H9 (cell line): ENCODE measurements around the gene IGDCC3. TPM values are rescaled to one million over a fixed set of nuclear protein-coding genes. Genes with fewer than 3 reads are reported as not detected.

Experiments used
- DNase-seq: peaks from one replicate; pipeline ENCODE4 v3.0.0-alpha.2; 2017
- H2AFZ ChIP-seq: one replicate; pipeline ENCODE4 v1.6.1; 2013; ENCODE audit warnings: mild to moderate bottlenecking, low read length, control low read depth, moderate library complexity
- H2AK5ac ChIP-seq: 2 replicates; pipeline ENCODE4 v1.6.1; 2013; ENCODE audit warnings: low read length, control low read depth, mixed read lengths; ENCODE audit not compliant: insufficient read length
- H2BK120ac ChIP-seq: one replicate; pipeline ENCODE4 v1.6.1; 2013; ENCODE audit warnings: low read depth, mild to moderate bottlenecking, low read length, control low read depth, inconsistent platforms; ENCODE audit not compliant: poor library complexity, severe bottlenecking
- H2BK12ac ChIP-seq: 2 replicates; pipeline ENCODE4 v1.6.1; 2013; ENCODE audit warnings: low read length, control low read depth, mixed read lengths, low read depth; ENCODE audit not compliant: insufficient read length
- H2BK15ac ChIP-seq: 2 replicates; pipeline ENCODE4 v1.6.1; 2013; ENCODE audit warnings: low read depth, low read length, control low read depth
- H2BK20ac ChIP-seq: one replicate; pipeline ENCODE4 v1.6.1; 2013; ENCODE audit warnings: low read depth, mild to moderate bottlenecking, low read length, control low read depth, inconsistent platforms; ENCODE audit not compliant: poor library complexity, severe bottlenecking
- H2BK5ac ChIP-seq: 2 replicates; pipeline ENCODE4 v1.6.1; 2013; ENCODE audit warnings: low read length, control low read depth, mixed read lengths; ENCODE audit not compliant: insufficient read length
- H3K14ac ChIP-seq: 2 replicates; pipeline ENCODE4 v1.6.1; 2013; ENCODE audit warnings: low read length, control low read depth; ENCODE audit not compliant: insufficient read depth
- H3K18ac ChIP-seq: 2 replicates; pipeline ENCODE4 v1.6.1; 2013; ENCODE audit warnings: low read depth, mild to moderate bottlenecking, mixed read lengths, low read length, control low read depth; ENCODE audit not compliant: insufficient read length
- H3K23ac ChIP-seq: 2 replicates; pipeline ENCODE4 v1.6.1; 2013; ENCODE audit warnings: low read length, control low read depth, mixed read lengths, low read depth; ENCODE audit not compliant: insufficient read length
- H3K23me2 ChIP-seq: 2 replicates; pipeline ENCODE4 v1.6.1; 2013; ENCODE audit warnings: low read depth, mild to moderate bottlenecking, mixed read lengths, low read length, control low read depth; ENCODE audit not compliant: insufficient read length, poor library complexity, severe bottlenecking
- H3K27ac ChIP-seq: 2 replicates; pipeline ENCODE4 v1.5.1; 2013; ENCODE audit warnings: low read length, control low read depth, mixed read lengths, low read depth; ENCODE audit not compliant: insufficient read length
- H3K27me3 ChIP-seq: 2 replicates; pipeline ENCODE4 v1.6.1; 2013; ENCODE audit warnings: low read length, control low read depth, inconsistent platforms; ENCODE audit not compliant: insufficient read depth
- H3K4ac ChIP-seq: 2 replicates; pipeline ENCODE4 v1.6.1; 2013; ENCODE audit warnings: low read depth, mild to moderate bottlenecking, control low read depth, inconsistent platforms, low read length, moderate library complexity
- H3K4me1 ChIP-seq: 2 replicates; pipeline ENCODE4 v1.6.1; 2013; ENCODE audit warnings: low read length, control low read depth, inconsistent platforms; ENCODE audit not compliant: insufficient read depth
- H3K4me2 ChIP-seq: 2 replicates; pipeline ENCODE4 v1.6.1; 2013; ENCODE audit warnings: low read length, control low read depth, mixed read lengths; ENCODE audit not compliant: insufficient read length, insufficient read depth
- H3K56ac ChIP-seq: 2 replicates; pipeline ENCODE4 v1.6.1; 2013; ENCODE audit warnings: low read depth, mild to moderate bottlenecking, mixed read lengths, low read length, control low read depth; ENCODE audit not compliant: insufficient read length
- H3K79me1 ChIP-seq: 2 replicates; pipeline ENCODE4 v1.6.1; 2013; ENCODE audit warnings: low read depth, mild to moderate bottlenecking, moderate library complexity, low read length, control low read depth, inconsistent platforms; ENCODE audit not compliant: insufficient read depth, poor library complexity, severe bottlenecking
- H3K79me2 ChIP-seq: 2 replicates; pipeline ENCODE4 v1.6.1; 2013; ENCODE audit warnings: low read length, control low read depth, inconsistent platforms; ENCODE audit not compliant: insufficient read depth
- H3K9ac ChIP-seq: 2 replicates; pipeline ENCODE4 v1.6.1; 2013; ENCODE audit warnings: low read length, control low read depth, mixed read lengths; ENCODE audit not compliant: insufficient read length; ENCODE audit errors: extremely low read depth
- H3K9me3 ChIP-seq: one replicate; pipeline ENCODE4 v1.6.1; 2013; ENCODE audit warnings: low read depth, low read length, inconsistent platforms; ENCODE audit not compliant: control insufficient read depth
- H3T11ph ChIP-seq: one replicate; pipeline ENCODE4 v1.6.1; 2013; ENCODE audit warnings: mild to moderate bottlenecking, low read length, control low read depth, inconsistent platforms
- H4K20me1 ChIP-seq: one replicate; pipeline ENCODE4 v1.6.1; 2013; ENCODE audit not compliant: control insufficient read depth, insufficient read length, insufficient read depth
- H4K5ac ChIP-seq: 2 replicates; pipeline ENCODE4 v1.6.1; 2013; ENCODE audit warnings: low read depth, mild to moderate bottlenecking, mixed read lengths, low read length, control low read depth; ENCODE audit not compliant: insufficient read length
- H4K8ac ChIP-seq: replicated peaks from 2 replicates; pipeline ENCODE4 v1.6.1; 2013; ENCODE audit warnings: low read length, control low read depth, mixed read lengths, low read depth; ENCODE audit not compliant: insufficient read length
- H4K91ac ChIP-seq: 2 replicates; pipeline ENCODE4 v1.6.1; 2013; ENCODE audit warnings: low read depth, mild to moderate bottlenecking, moderate library complexity, mixed read lengths, low read length, control low read depth; ENCODE audit not compliant: insufficient read length
- H3K27ac Mint-ChIP-seq, 3 experiments: 2 replicates in 2 of 3; 3 replicates in 1 of 3; pipeline ENCODE4 v1.8.0; 2020 to 2021; ENCODE audit warnings: mixed read lengths in 3 of 3, mild to moderate bottlenecking in 1 of 3, moderate library complexity in 1 of 3
- H3K27me3 Mint-ChIP-seq: 2 replicates; pipeline ENCODE4 v1.8.0; 2021; ENCODE audit warnings: low read depth, mild to moderate bottlenecking, moderate library complexity, mixed read lengths
- H3K36me3 Mint-ChIP-seq, 3 experiments: 2 replicates in 2 of 3; 3 replicates in 1 of 3; pipeline ENCODE4 v1.8.0; 2020 to 2021; ENCODE audit warnings: low read depth in 3 of 3, mixed read lengths in 3 of 3; ENCODE audit not compliant: insufficient read depth in 1 of 3
- H3K4me1 Mint-ChIP-seq, 2 experiments: 2 replicates each; pipeline ENCODE4 v1.8.0; 2020; ENCODE audit warnings: mixed read lengths in 2 of 2
- H3K4me3 Mint-ChIP-seq, 2 experiments: 2 replicates in 1 of 2; 3 replicates in 1 of 2; pipeline ENCODE4 v1.8.0; 2020 to 2021; ENCODE audit warnings: mild to moderate bottlenecking in 2 of 2, mixed read lengths in 2 of 2, moderate library complexity in 1 of 2
- H3K9me3 Mint-ChIP-seq, 2 experiments: 2 replicates in 1 of 2; 3 replicates in 1 of 2; pipeline ENCODE4 v1.8.0; 2020; ENCODE audit warnings: mild to moderate bottlenecking in 2 of 2, mixed read lengths in 2 of 2, moderate library complexity in 1 of 2
- WGBS: extraction: QIAGEN DNeasy Blood & Tissue Kit; methylation state at CpG from one replicate; pipeline ENCODE4 v1.1.7; 2013; ENCODE audit warnings: missing lambda C conversion rate, low lambda C conversion rate, mixed read lengths; ENCODE audit not compliant: insufficient read length; ENCODE audit errors: extremely low coverage; 5-methylcytosine and 5-hydroxymethylcytosine counted together
- total RNA-seq: library from RNA; stranded (reverse); gene quantifications from 2 replicates; pipeline ENCODE4 v1.2.1, GENCODE V29; 2021
- TF ChIP-seq, protein P1 (sequence below): fragments of 200-600 bp; sonication (generic); conservative IDR thresholded peaks from 3 replicates; pipeline ENCODE4 v1.8.0; 2021; ENCODE audit warnings: antibody characterized with exemption, mild to moderate bottlenecking

Gene IGDCC3
- total RNA-seq, 1 experiment from 2014 or later, result 18.9 TPM

DNA sequence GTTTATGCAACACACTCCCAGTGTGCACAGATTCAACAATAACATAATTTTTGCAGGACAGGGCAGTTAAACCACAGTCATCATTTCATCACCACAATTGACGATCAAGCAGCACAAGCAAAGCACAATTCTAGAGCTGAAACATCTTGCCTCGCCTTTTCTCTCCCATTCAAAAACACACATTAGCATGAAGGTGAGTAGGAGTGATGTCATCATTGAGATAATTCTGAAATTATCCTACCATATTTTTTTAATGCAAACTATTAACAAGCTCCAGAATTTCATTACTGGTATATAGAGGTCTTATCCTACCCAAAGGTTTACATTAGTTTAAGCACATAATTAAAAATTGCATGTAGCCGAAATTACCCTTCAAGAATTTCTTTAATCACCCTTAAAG, 3.5 kb downstream of the IGDCC3 start:
- no peaks in the 10 kb centered on the region for H3K9me3 Mint-ChIP-seq
- Histone ChIP-seq H3K4ac (no peak overlapping the region), H3T11ph (no peak overlapping the region), H4K91ac (no peak overlapping the region), H2AFZ (no peak overlapping the region), H2BK120ac (no peak overlapping the region), H2BK20ac (no peak overlapping the region), H4K8ac (no peak overlapping the region), H3K9me3 (no peaks in the 10 kb centered on the region), H2BK5ac (no peak overlapping the region), H3K4me1 (peaks cover 8% of the 10 kb centered on the region; the same call in 1 of the 2 replicates), H2BK15ac (no peak overlapping the region), H3K9ac (no peak overlapping the region), H3K23me2 (peaks cover 8% of the 10 kb centered on the region), H3K79me2 (no peaks in the 10 kb centered on the region; the same call in 1 of the 2 replicates), H4K20me1 (no peaks in the 10 kb centered on the region), H3K27me3 (no peaks in the 10 kb centered on the region; the same call in 1 of the 2 replicates), H3K4me2 (no peak overlapping the region), H3K79me1 (no peaks in the 10 kb centered on the region), H2BK12ac (no peak overlapping the region), H3K18ac (no peak overlapping the region), H3K56ac (no peak overlapping the region), H4K5ac (no peak overlapping the region), H3K14ac (no peak overlapping the region), H3K23ac (no peak overlapping the region), H3K27ac (no peak overlapping the region), H2AK5ac (no peak overlapping the region)
- H3K36me3 Mint-ChIP-seq, result peaks cover 19 to 24% (median 22%) of the 10 kb centered on the region in 3 experiments; a peak in 6 of 7 replicates
- H3K4me1 Mint-ChIP-seq, result peaks cover 38 to 51% of the 10 kb centered on the region in 2 experiments
- no CpG with 5 or more reads among the region's 3 CpGs for WGBS
- DNase-seq, result no peak
- peaks cover 30% of the 10 kb centered on the region for H3K27me3 Mint-ChIP-seq
- no peak overlapping the region for H3K27ac Mint-ChIP-seq
- no peak overlapping the region for H3K4me3 Mint-ChIP-seq
- TF ChIP-seq, protein P1, sequence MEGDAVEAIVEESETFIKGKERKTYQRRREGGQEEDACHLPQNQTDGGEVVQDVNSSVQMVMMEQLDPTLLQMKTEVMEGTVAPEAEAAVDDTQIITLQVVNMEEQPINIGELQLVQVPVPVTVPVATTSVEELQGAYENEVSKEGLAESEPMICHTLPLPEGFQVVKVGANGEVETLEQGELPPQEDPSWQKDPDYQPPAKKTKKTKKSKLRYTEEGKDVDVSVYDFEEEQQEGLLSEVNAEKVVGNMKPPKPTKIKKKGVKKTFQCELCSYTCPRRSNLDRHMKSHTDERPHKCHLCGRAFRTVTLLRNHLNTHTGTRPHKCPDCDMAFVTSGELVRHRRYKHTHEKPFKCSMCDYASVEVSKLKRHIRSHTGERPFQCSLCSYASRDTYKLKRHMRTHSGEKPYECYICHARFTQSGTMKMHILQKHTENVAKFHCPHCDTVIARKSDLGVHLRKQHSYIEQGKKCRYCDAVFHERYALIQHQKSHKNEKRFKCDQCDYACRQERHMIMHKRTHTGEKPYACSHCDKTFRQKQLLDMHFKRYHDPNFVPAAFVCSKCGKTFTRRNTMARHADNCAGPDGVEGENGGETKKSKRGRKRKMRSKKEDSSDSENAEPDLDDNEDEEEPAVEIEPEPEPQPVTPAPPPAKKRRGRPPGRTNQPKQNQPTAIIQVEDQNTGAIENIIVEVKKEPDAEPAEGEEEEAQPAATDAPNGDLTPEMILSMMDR, result no peak
